Activated T-cell treated with anti-CD3 and anti-CD28 coated beads, Interleukin-2, amount 50 U/mL, for 4 hours (primary cell): ENCODE measurements around the gene SEMA3C. TPM values are rescaled to one million over a fixed set of nuclear protein-coding genes. Genes with fewer than 3 reads are reported as not detected.
"Not testable (repeated sequence)": the region's sequence is repeated elsewhere in the genome, so short reads cannot be mapped to it uniquely, and the experiment has no call there.

Experiments used
- ATAC-seq, 2 donors: fragments of 200-7000 bp; cut with Tn5 transposase; one replicate each; pipeline ENCODE4 v1.10.0; 2021
- DNase-seq: peaks from one replicate; pipeline ENCODE4 v3.0.0-alpha.2; 2020
- H3K27me3 Mint-ChIP-seq: one replicate; pipeline ENCODE4 v1.8.0; 2021; ENCODE audit warnings: low read depth, mixed read lengths
- H3K36me3 Mint-ChIP-seq: one replicate; pipeline ENCODE4 v1.8.0; 2022; ENCODE audit warnings: mixed read lengths; ENCODE audit not compliant: insufficient read depth
- H3K4me1 Mint-ChIP-seq: one replicate; pipeline ENCODE4 v1.8.0; 2021; ENCODE audit warnings: low read depth, mixed read lengths
- H3K4me3 Mint-ChIP-seq: one replicate; pipeline ENCODE4 v1.8.0; 2021; ENCODE audit warnings: mild to moderate bottlenecking, moderate library complexity, mixed read lengths
- H3K9me3 Mint-ChIP-seq: one replicate; pipeline ENCODE4 v1.8.0; 2021; ENCODE audit warnings: mixed read lengths
- total RNA-seq, 3 donors: library from RNA; stranded (reverse); gene quantifications; one replicate each; pipeline ENCODE4 v1.2.1, GENCODE V29; 2021

The SEMA3C gene
- total RNA-seq, 3 donors from 2014 or later = 0.11 to 0.16 (median 0.13) TPM

DNA sequence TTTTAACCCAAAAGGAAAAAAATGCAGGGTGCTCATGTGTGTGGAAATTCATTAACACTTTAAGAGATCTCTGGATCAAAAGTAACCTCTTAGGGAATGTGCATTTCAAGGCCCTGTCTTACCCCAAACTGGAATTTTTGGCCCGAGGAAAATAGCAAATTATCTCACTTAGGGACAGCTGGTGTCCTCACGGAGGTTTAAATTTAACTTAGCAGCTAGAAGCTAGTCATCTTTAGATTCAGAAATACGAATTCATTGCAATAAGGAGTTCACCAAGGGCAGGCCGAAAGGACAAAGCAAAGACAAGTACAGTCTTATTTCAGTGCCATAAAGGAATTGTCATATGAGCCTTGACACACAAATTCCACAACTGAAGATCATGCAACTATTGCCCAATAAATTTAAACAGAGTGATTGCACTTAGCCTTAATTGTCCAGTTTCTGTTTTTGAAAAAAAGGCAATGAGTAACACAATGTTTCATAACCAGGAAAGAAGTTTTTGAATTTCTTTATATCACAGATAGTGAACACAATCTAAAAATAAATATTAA, 22.4 kb upstream of the SEMA3C start:
- no peak for ATAC-seq
- H3K4me1 Mint-ChIP-seq = no peaks in the 10 kb centered on the region
- no peak for DNase-seq
- H3K27me3 Mint-ChIP-seq = no peaks in the 10 kb centered on the region
- no peaks in the 10 kb centered on the region for H3K36me3 Mint-ChIP-seq
- H3K4me3 Mint-ChIP-seq = no peak overlapping the region
- peaks cover 5% of the 10 kb centered on the region for H3K9me3 Mint-ChIP-seq

- H3K27me3 Mint-ChIP-seq = no peaks in the 10 kb centered on the region
- H3K4me1 Mint-ChIP-seq = no peaks in the 10 kb centered on the region
- no peak overlapping the region for H3K4me3 Mint-ChIP-seq
- peaks cover 5% of the 10 kb centered on the region for H3K9me3 Mint-ChIP-seq
- no peak for ATAC-seq
- no peak for DNase-seq
- no peaks in the 10 kb centered on the region for H3K36me3 Mint-ChIP-seq
These were observed 21.8 kb upstream of the SEMA3C start for GRCh38 chr7:80940539-80941207.

DNA sequence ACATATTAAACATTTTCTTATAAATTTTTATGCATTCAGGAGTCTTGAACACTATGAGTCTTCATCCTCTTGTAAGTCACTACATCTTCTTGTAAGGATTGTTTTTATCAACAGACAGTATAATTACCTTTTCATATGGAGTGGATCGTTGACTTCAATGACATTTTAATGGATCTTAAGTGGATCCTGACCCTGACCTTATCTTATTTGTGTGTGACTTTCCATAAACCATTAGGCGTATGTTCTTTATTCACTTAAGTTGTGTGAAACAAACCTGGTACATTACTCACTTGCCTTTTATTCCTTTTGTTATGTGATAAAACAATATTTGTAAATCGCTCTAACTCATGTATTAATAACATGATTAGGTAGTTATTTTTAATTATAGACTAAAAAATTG, 18.5 kb upstream of the SEMA3C start:
- Mint-ChIP-seq H3K4me3 (no peak overlapping the region), H3K9me3 (peaks cover 10% of the 10 kb centered on the region), H3K4me1 (no peaks in the 10 kb centered on the region), H3K36me3 (no peaks in the 10 kb centered on the region), H3K27me3 (no peaks in the 10 kb centered on the region)
- ATAC-seq (no peak), DNase-seq (no peak)

DNA sequence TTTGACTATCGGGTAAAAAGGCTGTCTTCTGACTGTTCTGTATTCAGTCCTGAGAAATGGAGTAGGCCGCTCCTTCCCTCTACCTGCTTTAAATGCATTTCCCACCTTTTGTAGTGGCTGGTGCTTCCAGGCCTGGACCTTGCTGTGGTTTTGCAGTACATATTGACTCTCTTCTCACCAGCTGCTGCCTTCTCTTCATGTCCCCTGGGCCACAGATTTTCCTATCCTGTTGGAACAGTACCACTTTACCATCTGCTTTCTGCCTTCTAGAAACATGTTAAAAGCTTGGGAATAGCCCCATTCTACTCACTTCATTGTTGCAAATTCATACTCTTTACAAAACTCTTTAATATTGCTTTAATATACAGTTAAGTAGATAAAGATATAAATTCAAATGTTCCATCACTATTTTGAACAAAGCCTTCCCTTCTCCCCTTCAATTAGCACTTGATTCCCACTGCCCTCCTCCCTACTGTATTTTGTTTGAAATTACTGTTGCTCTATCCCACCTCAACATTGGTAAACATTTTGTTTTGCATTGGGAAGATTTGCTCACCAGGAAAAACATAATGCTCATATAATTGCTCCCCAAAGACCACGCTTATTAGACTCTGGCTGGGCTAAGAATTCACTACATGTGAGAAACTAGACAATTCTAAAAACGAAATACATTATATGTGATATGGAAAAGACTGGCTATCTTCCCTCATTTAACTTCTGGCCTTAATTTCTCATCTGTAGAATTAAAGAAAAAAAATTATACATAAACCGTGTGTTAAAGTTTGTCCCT, 17.3 kb upstream of the SEMA3C start:
- ATAC-seq (no peak), DNase-seq (no peak)
- H3K36me3 Mint-ChIP-seq = no peaks in the 10 kb centered on the region
- no peak overlapping the region for H3K4me3 Mint-ChIP-seq
- H3K9me3 Mint-ChIP-seq = peaks cover 13% of the 10 kb centered on the region
- no peaks in the 10 kb centered on the region for H3K4me1 Mint-ChIP-seq
- no peaks in the 10 kb centered on the region for H3K27me3 Mint-ChIP-seq

- DNase-seq (no peak), ATAC-seq (no peak)
- Mint-ChIP-seq H3K36me3 (no peaks in the 10 kb centered on the region), H3K4me3 (no peak overlapping the region), H3K4me1 (no peaks in the 10 kb centered on the region), H3K9me3 (peaks cover 13% of the 10 kb centered on the region), H3K27me3 (no peaks in the 10 kb centered on the region)
These were observed 15.5 kb upstream of the SEMA3C start for GRCh38 chr7:80934321-80934720.

DNA sequence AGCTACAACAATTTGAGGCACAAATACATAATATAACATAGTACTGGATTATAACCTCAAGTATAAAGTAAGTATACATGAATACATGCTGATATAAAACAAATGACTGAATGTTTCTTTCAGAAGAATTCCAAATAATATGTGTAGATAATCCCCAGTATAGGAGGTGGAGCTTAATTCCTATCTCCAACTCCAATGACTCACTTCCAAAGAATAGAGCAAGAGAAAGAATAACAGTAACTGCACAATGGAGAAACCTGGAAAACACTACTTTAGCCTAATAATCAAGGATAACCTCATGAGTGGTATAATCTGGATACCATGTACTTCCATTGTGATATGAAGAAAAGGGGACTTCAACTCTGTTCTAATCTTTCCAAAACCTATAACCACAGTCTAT, 13.7 kb upstream of the SEMA3C start:
- Mint-ChIP-seq H3K4me1 (no peaks in the 10 kb centered on the region), H3K36me3 (no peaks in the 10 kb centered on the region), H3K9me3 (peaks cover 9% of the 10 kb centered on the region), H3K4me3 (no peak overlapping the region), H3K27me3 (no peaks in the 10 kb centered on the region)
- no peak for ATAC-seq
- DNase-seq = no peak

DNA sequence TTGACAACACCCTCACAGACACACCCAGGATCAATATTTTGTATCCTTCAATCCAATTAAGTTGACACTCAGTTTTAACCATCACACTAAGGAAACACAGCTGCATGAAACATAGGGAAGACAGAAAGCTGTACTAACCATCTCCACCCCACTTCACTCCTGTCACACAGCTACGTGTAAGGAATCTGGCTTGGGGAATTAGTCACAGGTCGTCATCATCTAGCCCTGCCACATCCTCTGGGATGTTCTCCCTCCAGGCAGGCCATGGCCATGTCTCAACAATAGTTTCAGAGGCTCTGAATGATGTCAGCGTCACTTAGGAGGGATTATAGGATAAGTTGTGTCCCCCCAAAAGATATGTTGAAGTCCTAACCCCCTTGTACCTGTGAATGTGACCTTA, 10.8 kb upstream of the SEMA3C start:
- no peaks in the 10 kb centered on the region for H3K27me3 Mint-ChIP-seq
- ATAC-seq (no peak), DNase-seq (no peak)
- H3K36me3 Mint-ChIP-seq = no peaks in the 10 kb centered on the region
- no peaks in the 10 kb centered on the region for H3K4me1 Mint-ChIP-seq
- H3K4me3 Mint-ChIP-seq = no peak overlapping the region
- H3K9me3 Mint-ChIP-seq = peaks cover 9% of the 10 kb centered on the region

GRCh38 chr7:80926955-80927354, 8.1 kb upstream of the SEMA3C start:
- not testable (repeated sequence) for H3K4me3 Mint-ChIP-seq, ATAC-seq, H3K4me1 Mint-ChIP-seq, H3K27me3 Mint-ChIP-seq, H3K9me3 Mint-ChIP-seq, H3K36me3 Mint-ChIP-seq, DNase-seq

DNA sequence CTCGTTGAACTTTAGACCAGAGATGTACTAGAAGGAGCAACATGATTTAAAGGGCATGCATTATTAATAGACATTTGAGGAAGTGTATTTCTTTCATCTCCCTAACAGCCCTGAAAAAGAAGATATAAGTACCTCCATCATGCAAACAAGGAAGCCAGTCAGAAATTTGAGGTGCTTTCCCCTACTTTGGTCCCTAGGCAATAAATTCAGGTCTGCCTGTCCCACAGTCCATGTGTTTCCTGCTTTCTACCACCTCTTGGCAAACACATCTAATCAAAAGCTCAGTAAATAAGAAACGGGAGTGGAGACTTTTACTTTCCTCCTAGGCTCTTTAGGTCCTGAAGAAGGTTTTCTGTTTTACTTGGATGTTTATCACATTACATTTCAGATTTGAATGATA, 5.2 kb upstream of the SEMA3C start:
- Mint-ChIP-seq H3K4me3 (no peak overlapping the region), H3K27me3 (peaks cover 10% of the 10 kb centered on the region), H3K4me1 (no peaks in the 10 kb centered on the region), H3K9me3 (no peaks in the 10 kb centered on the region), H3K36me3 (no peaks in the 10 kb centered on the region)
- no peak for ATAC-seq
- no peak for DNase-seq

DNA sequence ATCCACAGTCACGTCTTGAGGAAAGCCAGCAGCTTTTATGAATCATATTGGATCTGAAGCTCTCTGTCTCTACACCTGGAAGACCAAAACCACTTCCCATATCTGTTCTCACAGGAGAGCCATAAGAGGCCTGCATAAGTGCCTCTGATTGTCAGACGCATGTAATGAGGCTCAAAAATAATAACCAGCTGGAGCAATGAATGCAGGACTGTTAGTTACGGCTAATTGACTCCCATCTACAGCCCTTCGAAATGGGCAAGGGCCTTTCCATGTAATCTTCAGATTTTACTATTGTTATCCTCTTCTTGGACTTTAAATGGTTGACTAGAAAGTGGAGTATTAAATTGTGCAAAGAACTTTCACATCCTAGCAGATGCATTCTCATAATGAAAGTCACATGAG, 4.4 kb upstream of the SEMA3C start:
- Mint-ChIP-seq H3K27me3 (peaks cover 15% of the 10 kb centered on the region), H3K36me3 (no peaks in the 10 kb centered on the region), H3K9me3 (no peaks in the 10 kb centered on the region), H3K4me3 (no peak overlapping the region), H3K4me1 (peaks cover 3% of the 10 kb centered on the region)
- DNase-seq = no peak
- no peak for ATAC-seq

DNA sequence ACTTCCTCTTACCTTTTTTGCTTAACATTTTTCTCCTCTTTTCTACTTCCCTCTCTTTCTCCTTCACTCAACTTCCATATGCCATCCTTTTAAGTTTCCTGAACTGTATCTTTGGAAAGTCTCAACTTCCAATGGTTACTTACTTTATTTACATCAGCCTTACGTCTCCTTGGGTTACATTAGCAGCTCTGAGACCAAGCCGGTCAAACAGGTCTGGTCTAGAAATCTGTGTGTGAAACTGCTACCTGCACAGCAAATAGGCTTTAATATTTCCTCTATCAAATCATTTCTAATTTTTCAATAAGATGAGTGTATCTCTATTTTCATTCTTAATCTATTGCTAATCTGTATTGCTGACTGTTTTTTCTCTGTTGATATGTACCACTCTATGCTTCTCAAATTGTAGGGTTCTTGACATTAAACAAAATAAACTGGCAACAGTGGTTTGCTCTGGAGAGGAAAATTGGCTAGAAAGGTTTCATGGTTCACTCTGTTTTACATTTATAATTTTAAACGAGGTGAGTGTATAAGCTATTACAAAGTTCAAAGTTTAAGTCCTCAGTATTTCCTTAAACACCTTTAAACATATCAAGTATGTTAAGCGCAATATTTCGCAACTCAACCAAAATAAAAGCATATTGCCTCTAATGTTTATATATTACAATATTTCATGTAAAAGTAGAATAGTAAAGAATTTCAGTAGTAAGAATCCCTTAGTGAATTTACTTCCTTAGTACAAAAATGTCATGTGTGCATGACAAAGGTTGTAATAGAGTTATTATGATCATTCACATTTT, 3.6 kb upstream of the SEMA3C start:
- peaks cover 20% of the 10 kb centered on the region for H3K27me3 Mint-ChIP-seq
- no peak for DNase-seq
- no peaks in the 10 kb centered on the region for H3K9me3 Mint-ChIP-seq
- no peaks in the 10 kb centered on the region for H3K36me3 Mint-ChIP-seq
- ATAC-seq = no peak
- no peak overlapping the region for H3K4me3 Mint-ChIP-seq
- peaks cover 3% of the 10 kb centered on the region for H3K4me1 Mint-ChIP-seq

- peaks cover 28% of the 10 kb centered on the region for H3K27me3 Mint-ChIP-seq
- peaks cover 3% of the 10 kb centered on the region for H3K4me1 Mint-ChIP-seq
- no peaks in the 10 kb centered on the region for H3K9me3 Mint-ChIP-seq
- ATAC-seq = no peak
- no peak for DNase-seq
- H3K36me3 Mint-ChIP-seq = no peaks in the 10 kb centered on the region
- H3K4me3 Mint-ChIP-seq = no peak overlapping the region
These were observed 2.3 kb upstream of the SEMA3C start for GRCh38 chr7:80921130-80921529.

DNA sequence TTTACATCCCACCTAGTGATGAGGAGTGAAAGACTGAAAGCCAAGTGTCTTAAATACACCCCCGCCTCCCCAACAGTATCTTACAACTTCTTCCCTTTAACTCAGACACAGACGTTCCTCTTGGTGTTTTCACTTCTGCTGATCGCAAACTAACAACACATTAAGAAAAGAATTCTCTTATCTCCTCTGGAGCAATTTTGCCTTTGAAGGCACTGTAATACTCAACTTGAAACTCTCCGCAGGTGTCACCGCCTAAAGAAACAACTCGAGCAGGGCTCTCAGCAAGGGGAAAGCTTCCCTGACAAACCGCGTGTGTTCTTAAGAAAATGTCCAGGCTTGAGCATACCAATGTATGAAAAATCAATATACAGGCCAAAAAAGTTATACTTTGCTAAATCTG, 452 bp downstream of the SEMA3C start:
- DNase-seq = no peak
- H3K9me3 Mint-ChIP-seq = no peaks in the 10 kb centered on the region
- no peak overlapping the region for H3K4me3 Mint-ChIP-seq
- no peak for ATAC-seq
- peaks cover 3% of the 10 kb centered on the region for H3K4me1 Mint-ChIP-seq
- H3K27me3 Mint-ChIP-seq = peaks cover 28% of the 10 kb centered on the region
- no peaks in the 10 kb centered on the region for H3K36me3 Mint-ChIP-seq
